Measurements from ENCODE around the gene AFDN.

The AFDN gene

DNA sequence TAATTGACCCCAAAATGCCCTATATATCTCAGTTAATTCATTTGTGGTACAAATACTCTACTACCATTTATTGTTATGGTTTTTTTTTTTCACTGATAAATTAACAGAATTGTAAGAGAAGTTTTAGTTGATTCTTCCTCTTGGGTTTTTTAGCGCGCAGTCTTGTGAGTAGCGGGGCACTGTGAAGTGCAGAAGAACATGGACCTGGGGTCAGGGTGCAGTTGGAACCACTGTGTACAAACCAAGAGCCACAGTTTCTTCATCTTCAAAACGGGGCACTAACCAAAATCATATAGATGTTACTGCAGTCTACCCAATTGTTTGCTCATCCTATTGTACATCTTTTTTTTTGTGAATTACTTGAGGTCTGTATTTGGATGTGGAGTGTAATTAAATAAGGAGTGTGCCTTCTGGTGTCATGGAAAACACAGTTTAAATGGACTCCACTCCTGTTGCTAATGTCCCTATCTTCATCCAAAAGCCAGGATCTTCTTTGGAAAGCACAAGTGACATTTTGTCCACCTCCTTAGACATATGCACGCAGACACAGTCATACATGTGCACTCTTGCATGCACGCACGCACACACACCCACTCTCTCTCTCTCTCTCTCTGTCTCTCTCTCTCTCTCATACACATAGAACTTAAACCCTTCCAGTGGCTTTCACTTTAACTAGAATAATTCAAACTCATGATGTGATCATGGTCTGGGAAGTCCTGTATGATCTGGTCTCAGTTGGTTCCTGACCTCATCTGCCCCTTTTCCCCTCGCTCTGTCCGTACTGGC, 51.5 kb downstream of the AFDN start:
- no peak overlapping the region for H3K9ac ChIP-seq
- no peak overlapping the region for H3K4me2 ChIP-seq
- H3K27me3 ChIP-seq = no peaks in the 10 kb centered on the region
- H4K20me1 ChIP-seq = peaks cover 0 to 20% (median 0%) of the 10 kb centered on the region in 11 experiments; a peak in 3 of 22 replicates
- H3K9me3 ChIP-seq (replicated peaks in 1 of 11) = peaks cover 0 to 12% (median 0%) of the 10 kb centered on the region in 11 experiments; a peak in 5 of 22 replicates
- H3K36me3 ChIP-seq = peaks cover 48 to 99% (median 76%) of the 10 kb centered on the region in 11 experiments
- TF ChIP-seq Cebpa-rat (IDR thresholded peaks at IDR 0.05) = no peak
- H3K27ac ChIP-seq = no peak overlapping the region
- peaks cover 8 to 21% (median 15%) of the 10 kb centered on the region in 10 experiments for H3K4me1 ChIP-seq
- no peak overlapping the region for H3K4me3 ChIP-seq

DNA sequence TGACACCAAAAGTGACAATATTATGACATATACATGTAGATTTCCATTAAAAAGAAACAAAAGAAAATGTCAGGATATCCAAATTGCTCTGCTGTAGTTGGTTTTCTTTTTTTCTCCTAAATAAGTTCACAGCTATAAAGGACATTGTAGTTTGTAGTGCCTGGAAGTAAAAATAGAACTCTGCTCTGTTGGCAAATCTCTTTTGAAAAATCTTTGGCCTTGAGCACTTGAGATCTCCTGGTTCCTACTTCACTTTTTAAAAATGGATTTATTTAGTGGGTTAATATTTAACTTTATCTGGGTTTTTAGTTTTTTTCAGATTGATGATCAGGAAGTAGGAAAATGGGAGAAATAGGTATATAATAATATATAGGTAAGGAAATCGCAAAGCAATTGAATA, 52.9 kb downstream of the AFDN start:
- no peak overlapping the region for H3K27ac ChIP-seq
- H3K27me3 ChIP-seq = no peaks in the 10 kb centered on the region
- H3K4me1 ChIP-seq = peaks cover 14 to 29% (median 21%) of the 10 kb centered on the region in 10 experiments
- no peak for TF ChIP-seq Cebpa-rat (IDR thresholded peaks at IDR 0.05)
- H3K4me2 ChIP-seq = no peak overlapping the region
- peaks cover 0 to 9% (median 0%) of the 10 kb centered on the region in 11 experiments; a peak in 1 of 22 replicates for H4K20me1 ChIP-seq
- no peak overlapping the region for H3K9ac ChIP-seq
- peaks cover 0 to 12% (median 0%) of the 10 kb centered on the region in 11 experiments; a peak in 5 of 22 replicates for H3K9me3 ChIP-seq (replicated peaks in 1 of 11)
- no peak overlapping the region for H3K4me3 ChIP-seq
- H3K36me3 ChIP-seq = peaks cover 48 to 100% (median 77%) of the 10 kb centered on the region in 11 experiments

DNA sequence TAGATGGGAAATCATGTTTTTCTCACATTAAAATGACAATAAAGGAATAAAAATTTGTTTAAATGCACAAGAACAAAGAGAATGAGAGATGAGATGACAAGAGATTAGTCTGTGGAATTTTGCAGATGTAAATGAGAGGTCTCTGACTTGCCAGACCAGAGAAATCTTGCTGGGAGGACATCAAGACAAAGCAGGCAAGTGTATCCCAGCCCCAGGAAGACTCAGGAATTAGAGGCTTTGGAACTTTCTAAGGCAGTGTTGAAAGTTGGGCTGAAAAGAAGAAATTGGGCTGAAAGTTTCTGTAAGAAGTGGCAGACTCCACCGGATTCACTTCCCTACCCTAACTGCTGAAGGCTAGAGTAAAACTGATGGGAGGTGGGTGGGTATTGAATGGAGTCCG, 54.6 kb downstream of the AFDN start:
- Histone ChIP-seq H3K4me2 (peak overlapping the region in 9 of 11 experiments; percentile 1 to 70 (median 54); a peak in 8 of 22 replicates), H3K4me1 (peaks cover 14 to 29% (median 21%) of the 10 kb centered on the region in 10 experiments), H3K4me3 (no peak overlapping the region), H3K27ac (no peak overlapping the region), H3K9me3 (replicated peaks in 1 of 11) (peaks cover 0 to 12% (median 0%) of the 10 kb centered on the region in 11 experiments; a peak in 5 of 22 replicates), H3K9ac (no peak overlapping the region), H3K36me3 (peaks cover 37 to 100% (median 75%) of the 10 kb centered on the region in 11 experiments), H4K20me1 (peaks cover 0 to 9% (median 0%) of the 10 kb centered on the region in 11 experiments; a peak in 1 of 22 replicates), H3K27me3 (no peaks in the 10 kb centered on the region)
- TF ChIP-seq Cebpa-rat (IDR thresholded peaks at IDR 0.05) = no peak

- Histone ChIP-seq H3K4me2 (peak overlapping the region in 10 of 11 experiments; percentile 17 to 70 (median 56); a peak in 18 of 22 replicates), H4K20me1 (peaks cover 0 to 4% (median 0%) of the 10 kb centered on the region in 11 experiments; a peak in 1 of 22 replicates), H3K36me3 (peaks cover 37 to 97% (median 69%) of the 10 kb centered on the region in 11 experiments), H3K27ac (no peak overlapping the region), H3K4me1 (peaks cover 14 to 29% (median 21%) of the 10 kb centered on the region in 10 experiments), H3K4me3 (no peak overlapping the region), H3K9me3 (replicated peaks in 1 of 11) (peaks cover 0 to 12% (median 0%) of the 10 kb centered on the region in 11 experiments; a peak in 5 of 22 replicates), H3K27me3 (no peaks in the 10 kb centered on the region), H3K9ac (no peak overlapping the region)
- TF ChIP-seq Cebpa-rat (IDR thresholded peaks at IDR 0.05) = peak in 3 of 11 experiments; percentile 27 to 74 (median 39); a peak in 4 of 22 replicates
Measured at GRCh38 chr6:167882244-167882643, 55.5 kb downstream of the AFDN start.

DNA sequence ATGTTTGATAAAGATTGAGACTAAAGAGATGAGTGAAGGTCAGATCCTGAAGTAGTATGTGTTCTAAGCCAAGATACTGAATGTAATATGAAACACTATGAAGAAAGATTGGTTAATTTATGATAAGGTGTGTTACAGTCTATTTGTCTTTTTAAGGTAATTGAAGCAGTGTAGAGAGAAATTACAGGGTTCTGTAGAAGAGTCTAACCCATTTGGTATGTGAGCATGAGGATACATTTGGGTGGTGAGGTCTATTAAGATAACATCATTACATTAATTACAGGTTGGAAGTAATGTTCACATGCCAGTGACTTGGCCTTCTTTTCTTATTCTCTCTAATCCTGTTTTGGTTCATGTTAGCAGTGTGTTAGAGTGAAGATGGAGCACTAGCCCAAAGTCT, 61.4 kb downstream of the AFDN start:
- no peaks in the 10 kb centered on the region for H3K9me3 ChIP-seq (replicated peaks in 1 of 11)
- peaks cover 23 to 92% (median 41%) of the 10 kb centered on the region in 11 experiments for H3K36me3 ChIP-seq
- H3K4me2 ChIP-seq = no peak overlapping the region

GRCh38 chr6:167892835-167893815, 66.4 kb downstream of the AFDN start:
- Histone ChIP-seq H3K36me3 (peaks cover 26 to 98% (median 46%) of the 10 kb centered on the region in 11 experiments), H3K27ac (no peak overlapping the region), H3K9me3 (replicated peaks in 1 of 11) (no peaks in the 10 kb centered on the region), H3K4me1 (peaks cover 0 to 6% (median 0%) of the 10 kb centered on the region in 10 experiments; a peak in 2 of 20 replicates), H3K27me3 (no peaks in the 10 kb centered on the region), H3K4me2 (no peak overlapping the region), H3K9ac (no peak overlapping the region), H4K20me1 (peaks cover 0 to 17% (median 0%) of the 10 kb centered on the region in 11 experiments; a peak in 3 of 22 replicates), H3K4me3 (no peak overlapping the region)
- TF ChIP-seq Cebpa-rat (IDR thresholded peaks at IDR 0.05) = no peak

More for the DNA sequence above, 61.4 kb downstream of the AFDN start:
- Histone ChIP-seq H3K27ac (no peak overlapping the region), H3K9ac (no peak overlapping the region), H3K27me3 (no peaks in the 10 kb centered on the region), H4K20me1 (peaks cover 0 to 4% (median 0%) of the 10 kb centered on the region in 11 experiments; a peak in 1 of 22 replicates), H3K4me1 (peaks cover 0 to 16% (median 7%) of the 10 kb centered on the region in 10 experiments; a peak in 7 of 20 replicates), H3K4me3 (no peak overlapping the region)
- TF ChIP-seq Cebpa-rat (IDR thresholded peaks at IDR 0.05) = no peak

DNA sequence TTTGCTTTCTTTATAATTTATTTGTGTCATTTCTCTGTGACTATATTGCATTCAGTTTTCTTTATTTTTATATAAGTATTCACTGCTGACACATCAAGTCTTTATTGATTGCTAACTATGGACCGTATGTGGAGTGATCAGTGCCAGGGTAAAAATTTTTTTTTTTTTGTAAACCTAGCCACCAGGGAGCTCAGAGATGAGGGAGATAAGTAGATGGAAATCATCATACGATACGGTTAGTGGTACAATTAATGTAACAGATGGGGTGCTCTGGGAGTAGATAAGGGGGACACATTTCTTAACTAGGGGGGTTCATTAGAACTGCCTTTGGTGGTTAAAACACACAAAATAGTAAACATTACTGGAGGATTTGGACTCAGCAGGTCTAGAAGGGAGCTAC, 68.3 kb downstream of the AFDN start:
- Histone ChIP-seq H3K9ac (no peak overlapping the region), H4K20me1 (peaks cover 0 to 22% (median 0%) of the 10 kb centered on the region in 11 experiments; a peak in 4 of 22 replicates), H3K4me2 (no peak overlapping the region), H3K27me3 (no peaks in the 10 kb centered on the region), H3K36me3 (peaks cover 17 to 94% (median 41%) of the 10 kb centered on the region in 11 experiments; a peak in 21 of 22 replicates), H3K4me3 (no peak overlapping the region), H3K9me3 (replicated peaks in 1 of 11) (no peaks in the 10 kb centered on the region), H3K4me1 (peaks cover 0 to 6% (median 0%) of the 10 kb centered on the region in 10 experiments; a peak in 2 of 20 replicates), H3K27ac (no peak overlapping the region)
- TF ChIP-seq Cebpa-rat (IDR thresholded peaks at IDR 0.05) = no peak

DNA sequence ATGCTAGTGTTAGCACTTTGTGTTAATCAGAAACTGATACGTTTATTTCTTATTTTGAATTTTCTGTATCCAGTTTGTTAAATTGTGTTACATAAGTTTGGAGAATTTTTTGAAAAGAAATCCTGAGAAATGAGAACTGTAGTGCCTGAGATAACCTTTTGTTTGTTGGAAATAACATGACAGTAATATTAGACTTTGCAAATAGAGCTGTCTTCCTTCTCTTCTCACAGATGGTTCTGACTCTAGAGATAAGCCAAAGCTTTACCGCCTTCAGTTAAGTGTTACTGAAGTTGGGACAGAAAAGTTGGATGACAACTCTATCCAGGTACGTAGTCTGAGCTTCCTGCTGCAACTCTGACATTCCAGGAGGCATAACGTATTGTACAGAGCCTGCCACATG, 69.9 kb downstream of the AFDN start:
- no peak overlapping the region for H3K9ac ChIP-seq
- H3K4me1 ChIP-seq = peaks cover 0 to 6% (median 0%) of the 10 kb centered on the region in 10 experiments; a peak in 4 of 20 replicates
- no peak overlapping the region for H3K27ac ChIP-seq
- no peaks in the 10 kb centered on the region for H3K27me3 ChIP-seq
- no peak overlapping the region for H3K4me2 ChIP-seq
- no peak for TF ChIP-seq Cebpa-rat (IDR thresholded peaks at IDR 0.05)
- no peak overlapping the region for H3K4me3 ChIP-seq
- H3K36me3 ChIP-seq = peaks cover 9 to 89% (median 27%) of the 10 kb centered on the region in 11 experiments; a peak in 15 of 22 replicates
- peaks cover 0 to 27% (median 0%) of the 10 kb centered on the region in 11 experiments; a peak in 5 of 22 replicates for H4K20me1 ChIP-seq
- no peaks in the 10 kb centered on the region for H3K9me3 ChIP-seq (replicated peaks in 1 of 11)

All from BLaER1 treated with 17β-estradiol and CSF1 and Interleukin-3, amounts not matched to agents 10 nM and 100 nM (cell line).